WTC11 (cell line): ENCODE data around the gene DPCD.

Experiments used
- AFF4 ChIP-seq: sonication (generic); formaldehyde crosslinking; IDR thresholded peaks from 2 replicates; pipeline ENCODE4 v1.8.1; 2023; ENCODE audit warnings: mild to moderate bottlenecking, missing genetic modification reagents, borderline replicate concordance
- CTCF ChIP-seq: fragments of 200-600 bp; IDR thresholded peaks from 2 replicates; pipeline ENCODE4 v1.8.0; 2022; ENCODE audit warnings: antibody characterized with exemption
- E2F1 ChIP-seq: sonication (generic); formaldehyde crosslinking; IDR thresholded peaks from 2 replicates; pipeline ENCODE4 v1.8.0; 2022; ENCODE audit warnings: mild to moderate bottlenecking, missing genetic modification reagents
- ELF4 ChIP-seq: sonication (generic); formaldehyde crosslinking; IDR thresholded peaks from 2 replicates; pipeline ENCODE4 v1.8.1; 2022; ENCODE audit warnings: low read depth, mild to moderate bottlenecking, moderate library complexity, missing genetic modification reagents
- IRF2 ChIP-seq: sonication (generic); formaldehyde crosslinking; IDR thresholded peaks from 2 replicates; pipeline ENCODE4 v1.8.0; 2022; ENCODE audit warnings: low read depth, missing genetic modification reagents, borderline replicate concordance
- NFATC4 ChIP-seq: fragments of 250-450 bp; sonication (Bioruptor Pico); IDR thresholded peaks from 2 replicates; pipeline ENCODE4 v1.9.0; 2021; ENCODE audit warnings: mild to moderate bottlenecking
- NR3C1 ChIP-seq: sonication (generic); formaldehyde crosslinking; conservative IDR thresholded peaks from 2 replicates; pipeline ENCODE4 v1.8.1; 2023; ENCODE audit warnings: low read depth, mild to moderate bottlenecking, missing genetic modification reagents
- RORB ChIP-seq: fragments of 250-450 bp; sonication (Bioruptor Pico); IDR thresholded peaks from 2 replicates; pipeline ENCODE4 v1.9.0; 2021; ENCODE audit warnings: mild to moderate bottlenecking
- SOX15 ChIP-seq: fragments of 250-450 bp; sonication (Bioruptor Pico); IDR thresholded peaks from 2 replicates; pipeline ENCODE4 v1.9.0; 2021; ENCODE audit warnings: mild to moderate bottlenecking
- SP1 ChIP-seq: sonication (generic); formaldehyde crosslinking; conservative IDR thresholded peaks from 2 replicates; pipeline ENCODE4 v1.8.1; 2022; ENCODE audit warnings: missing genetic modification reagents
- TP53 ChIP-seq: sonication (generic); formaldehyde crosslinking; IDR thresholded peaks from 2 replicates; pipeline ENCODE4 v1.8.1; 2023; ENCODE audit warnings: mild to moderate bottlenecking, missing genetic modification reagents
- USF2 ChIP-seq: sonication (generic); formaldehyde crosslinking; IDR thresholded peaks from 2 replicates; pipeline ENCODE4 v1.8.1; 2023; ENCODE audit warnings: mild to moderate bottlenecking, missing genetic modification reagents, moderate library complexity
- ZNF512 ChIP-seq: sonication (generic); formaldehyde crosslinking; IDR thresholded peaks from 2 replicates; pipeline ENCODE4 v1.8.1; 2022; ENCODE audit warnings: missing genetic modification reagents, borderline replicate concordance

GRCh38 chr10:101558671-101559595 lies 29.2 kb upstream of the DPCD start:
- TF ChIP-seq NR3C1 (CRISPR knock-in tag) (no peak), NFATC4 (CRISPR knock-in tag) (no peak), CTCF (no peak), USF2 (CRISPR knock-in tag) (no peak), SP1 (no peak), IRF2 (CRISPR knock-in tag) (no peak), ELF4 (CRISPR knock-in tag) (no peak), TP53 (no peak), ZNF512 (no peak), E2F1 (no peak), SOX15 (CRISPR knock-in tag) (no peak), AFF4 (no peak), RORB (no peak)
